GM13977 (cell line): ENCODE data around the gene RHOB.

Source experiments
- DNase-seq: peaks from one replicate; pipeline ENCODE4 v3.0.0; 2012; ENCODE audit warnings: low spot score
- in situ Hi-C: fragments of 300-500 bp; cut with MboI; formaldehyde crosslinking; loops from one replicate; pipeline ENCODE4 v1.12.0; 2022; ENCODE audit warnings: low sequenced_read_pairs, low pct_unique_long_range_greater_than_20kb, mixed read lengths, inconsistent platforms; ENCODE audit not compliant: unreplicated experiment
- TF ChIP-seq, protein P1 (sequence below): IDR thresholded peaks from 2 replicates; pipeline ENCODE4 v1.5.1; 2012; ENCODE audit warnings: mild to moderate bottlenecking, control low read depth; ENCODE audit not compliant: insufficient read depth; ENCODE audit errors: extremely low read depth, missing control alignments

RHOB gene

DNA sequence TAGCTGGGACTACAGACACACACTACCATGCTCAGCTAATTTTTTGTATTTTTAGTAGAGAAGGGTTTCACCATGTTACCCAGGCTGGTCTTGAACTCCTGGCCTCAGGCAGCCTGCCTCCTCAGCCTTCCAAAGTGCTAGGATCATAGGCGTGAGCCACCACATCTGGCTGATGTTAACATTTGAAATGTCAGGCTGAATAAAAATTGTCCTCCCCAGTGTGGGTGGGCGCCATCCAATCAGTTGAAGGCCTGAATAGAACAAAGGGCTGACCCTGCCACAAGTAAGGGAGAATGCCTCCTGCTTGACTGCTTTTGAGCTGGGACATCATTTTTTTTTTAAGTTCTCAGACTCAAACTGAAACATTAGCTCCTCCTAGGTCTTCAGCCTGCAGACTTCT lies 21.0 kb upstream of the RHOB start:
- no peak for DNase-seq
- in situ Hi-C loops = no loop called here
- TF ChIP-seq, protein P1, sequence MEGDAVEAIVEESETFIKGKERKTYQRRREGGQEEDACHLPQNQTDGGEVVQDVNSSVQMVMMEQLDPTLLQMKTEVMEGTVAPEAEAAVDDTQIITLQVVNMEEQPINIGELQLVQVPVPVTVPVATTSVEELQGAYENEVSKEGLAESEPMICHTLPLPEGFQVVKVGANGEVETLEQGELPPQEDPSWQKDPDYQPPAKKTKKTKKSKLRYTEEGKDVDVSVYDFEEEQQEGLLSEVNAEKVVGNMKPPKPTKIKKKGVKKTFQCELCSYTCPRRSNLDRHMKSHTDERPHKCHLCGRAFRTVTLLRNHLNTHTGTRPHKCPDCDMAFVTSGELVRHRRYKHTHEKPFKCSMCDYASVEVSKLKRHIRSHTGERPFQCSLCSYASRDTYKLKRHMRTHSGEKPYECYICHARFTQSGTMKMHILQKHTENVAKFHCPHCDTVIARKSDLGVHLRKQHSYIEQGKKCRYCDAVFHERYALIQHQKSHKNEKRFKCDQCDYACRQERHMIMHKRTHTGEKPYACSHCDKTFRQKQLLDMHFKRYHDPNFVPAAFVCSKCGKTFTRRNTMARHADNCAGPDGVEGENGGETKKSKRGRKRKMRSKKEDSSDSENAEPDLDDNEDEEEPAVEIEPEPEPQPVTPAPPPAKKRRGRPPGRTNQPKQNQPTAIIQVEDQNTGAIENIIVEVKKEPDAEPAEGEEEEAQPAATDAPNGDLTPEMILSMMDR = no peak

DNA sequence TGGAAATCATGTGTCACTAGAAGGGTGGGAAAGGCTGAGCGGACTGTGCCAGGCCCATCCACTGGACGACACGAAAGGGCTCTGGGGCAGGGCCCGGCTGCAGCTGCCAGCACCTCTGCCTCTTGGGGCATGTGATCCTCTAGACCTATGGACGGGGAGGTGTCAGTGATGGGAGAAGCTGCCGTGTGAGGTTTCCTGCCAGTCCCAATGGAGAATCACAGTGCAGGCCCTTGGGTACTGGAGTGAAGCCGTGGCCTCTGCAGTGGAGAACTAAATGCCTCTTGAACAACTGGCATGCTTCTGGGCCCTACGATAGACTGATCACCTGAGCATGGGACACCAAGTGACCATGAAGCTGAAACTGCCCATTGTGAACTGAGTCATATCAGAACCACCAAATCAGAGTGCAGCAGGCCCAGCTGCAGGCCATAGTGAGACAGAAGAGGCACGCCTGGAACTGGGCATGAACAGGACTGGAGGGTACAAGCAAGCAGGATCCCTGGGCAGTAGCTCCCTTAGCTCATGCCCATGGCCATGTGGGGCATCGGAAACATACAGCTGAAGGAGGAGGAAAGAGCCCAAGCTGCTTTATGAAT lies 18.8 kb upstream of the RHOB start:
- in situ Hi-C loops = no loop called here
- TF ChIP-seq, protein P1 = no peak
- no peak for DNase-seq

DNA sequence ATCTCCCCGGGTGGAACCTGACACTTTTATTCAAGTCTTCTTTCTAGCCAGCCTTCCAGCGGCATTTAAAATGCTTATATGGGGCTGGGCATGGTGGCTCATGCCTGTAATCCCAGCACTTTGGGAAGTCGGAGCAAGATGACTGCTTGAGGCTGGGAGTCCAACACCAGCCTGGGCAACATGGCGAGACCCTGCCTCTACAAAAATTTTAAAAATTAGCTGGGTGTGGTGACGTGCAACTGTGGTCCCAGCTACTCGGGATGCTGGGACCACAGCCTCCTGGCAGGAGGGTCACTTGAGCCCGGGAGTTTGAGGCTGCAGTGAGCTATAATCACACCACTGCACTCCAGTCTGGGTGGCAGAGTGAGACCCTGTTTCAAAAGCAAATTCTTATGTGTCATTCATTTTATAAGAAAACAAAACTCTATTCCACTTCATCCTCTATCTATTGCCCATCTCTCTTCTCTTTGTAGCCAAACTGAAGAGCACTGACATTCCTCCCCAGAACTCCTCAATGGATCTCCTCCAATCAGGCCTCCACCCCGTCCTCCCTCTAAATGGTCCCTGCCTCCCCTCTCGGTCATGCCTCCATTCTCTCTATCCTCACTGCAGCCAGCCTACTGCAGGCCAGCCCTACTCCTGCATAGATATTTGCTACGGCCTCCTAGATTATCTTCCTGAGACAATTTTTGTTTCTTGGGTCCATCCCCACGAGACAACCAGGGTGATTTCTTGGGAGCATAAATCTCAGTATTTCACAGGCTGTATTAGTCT lies 18.0 kb upstream of the RHOB start:
- no peak for DNase-seq
- TF ChIP-seq, protein P1 = no peak
- in situ Hi-C loops = no loop called here

DNA sequence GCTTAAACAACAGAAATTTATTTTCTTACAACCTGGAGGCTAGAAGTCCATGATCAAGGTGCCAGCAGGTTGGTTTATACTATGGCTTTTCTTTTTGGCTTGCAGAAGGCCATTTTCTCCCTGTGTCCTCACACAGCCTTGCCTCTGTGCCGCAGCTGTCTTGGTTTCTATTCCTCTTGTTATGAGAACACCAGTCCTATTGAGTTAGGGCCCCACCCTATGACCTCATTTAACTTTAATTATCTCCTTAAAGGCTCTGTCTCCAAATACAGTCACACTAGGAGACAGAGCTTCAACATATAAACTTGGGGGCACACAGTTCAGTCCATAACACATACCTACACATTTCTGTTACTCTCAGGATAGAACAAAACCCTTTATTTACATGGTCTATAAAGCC lies 17.3 kb upstream of the RHOB start:
- in situ Hi-C loops = no loop called here
- TF ChIP-seq, protein P1 = no peak
- peak; percentile 48 for DNase-seq

DNA sequence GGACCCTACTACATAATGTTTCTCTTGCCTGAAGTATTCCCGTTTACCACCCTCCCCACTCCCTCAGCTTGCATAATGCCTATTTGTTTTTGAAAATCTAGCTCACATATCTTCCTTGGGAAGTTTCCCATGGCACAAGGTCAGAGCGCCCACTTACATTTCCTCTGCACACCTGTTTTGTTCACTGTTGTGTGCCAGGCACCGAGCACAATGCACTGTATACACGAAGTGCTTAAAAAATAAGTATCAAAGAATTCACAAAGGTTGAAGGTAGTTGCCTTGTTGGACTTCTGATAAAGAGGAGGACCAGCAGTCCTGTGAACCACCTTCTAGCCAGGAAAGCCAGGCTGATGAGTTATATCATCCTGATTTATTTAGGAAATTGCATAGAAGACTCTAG lies 16.8 kb upstream of the RHOB start:
- TF ChIP-seq, protein P1 = no peak
- no peak for DNase-seq
- in situ Hi-C loops = no loop called here

DNA sequence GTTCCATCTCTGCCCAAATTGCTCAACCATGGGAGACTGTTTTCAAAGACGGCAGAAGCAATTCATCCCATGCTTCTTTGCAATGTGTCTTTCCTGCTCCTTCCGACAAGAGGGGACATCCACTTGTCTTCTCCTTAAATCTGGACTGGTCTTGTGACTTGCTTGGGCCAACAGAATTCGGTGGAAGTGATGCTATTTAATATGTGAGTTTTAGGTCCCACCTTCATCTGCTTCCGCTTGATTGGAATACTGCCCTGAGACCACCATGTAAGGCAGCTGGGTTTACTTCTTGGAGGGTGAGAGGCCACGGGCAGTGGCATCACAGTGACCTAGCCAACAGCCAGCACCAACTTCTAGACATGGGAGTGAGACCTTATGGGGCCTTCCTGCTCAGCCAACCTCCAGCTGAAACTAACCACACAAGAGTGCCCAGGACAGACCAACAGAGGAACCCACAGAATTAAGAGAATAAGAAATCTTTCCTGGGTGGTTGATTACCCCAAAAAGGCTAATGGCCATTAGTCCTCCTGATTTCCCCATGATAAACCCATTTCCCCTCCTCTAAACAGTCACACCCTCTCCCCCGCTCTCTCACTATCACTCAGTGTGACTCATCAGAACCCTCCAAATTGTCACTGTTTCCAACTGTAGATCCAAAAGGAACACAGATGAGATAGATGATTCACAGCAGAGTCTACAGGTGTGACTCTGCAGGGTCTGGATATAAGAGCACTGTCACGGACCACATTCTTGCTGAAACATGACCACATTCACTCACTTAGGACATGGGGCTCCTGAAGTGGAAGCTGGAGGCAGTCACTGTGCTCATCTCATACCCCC lies 16.2 kb upstream of the RHOB start:
- TF ChIP-seq, protein P1 = no peak
- no peak for DNase-seq
- in situ Hi-C loops = no loop called here
